Cerebellar nuclear complex (tissue), 1 donor: ENCODE measurements around the gene ZNF217.
"Not testable (repeated sequence)": the region's sequence is repeated elsewhere in the genome, so short reads cannot be mapped to it uniquely, and the experiment has no call there.

Source experiments
- DNase-seq, 2 experiments: peaks; one replicate each; lab custom pipeline; 2025; lab: John Stamatoyannopoulos, UW

Gene ZNF217

DNA sequence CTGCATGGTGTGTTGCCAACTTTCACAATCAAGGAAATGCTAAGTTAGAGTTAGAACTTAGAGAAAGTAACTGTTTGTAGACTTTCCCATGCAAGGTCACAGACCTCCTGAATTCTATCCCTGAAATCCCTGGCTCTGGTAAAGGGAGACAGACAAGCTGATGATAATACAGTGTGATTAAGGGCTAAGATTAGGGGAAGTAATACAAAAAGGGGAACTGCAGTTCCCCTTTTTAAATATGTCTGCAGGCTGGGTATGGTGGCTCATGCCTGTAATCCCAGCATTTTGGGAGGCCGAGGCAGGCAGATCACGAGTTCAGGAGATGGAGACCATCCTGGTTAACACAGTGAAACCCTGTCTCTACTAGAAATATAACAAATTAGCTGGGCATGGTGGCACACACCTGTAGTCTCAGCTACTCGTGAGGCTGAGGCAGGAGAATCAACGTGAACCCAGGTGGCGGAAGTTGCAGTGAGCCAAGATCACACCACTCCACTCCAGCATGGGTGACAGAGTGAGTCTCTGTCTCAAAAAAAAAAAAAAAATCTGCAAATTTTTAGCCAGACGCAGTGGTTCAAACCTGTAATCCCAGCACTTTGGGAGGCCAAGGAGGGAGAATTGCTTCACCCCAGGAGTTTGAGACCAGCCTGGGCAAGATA lies 60.9 kb downstream of the ZNF217 start:
- not testable (repeated sequence) for DNase-seq

GRCh38 chr20:53530440-53530839 lies 63.2 kb downstream of the ZNF217 start:
- no peak for DNase-seq

DNA sequence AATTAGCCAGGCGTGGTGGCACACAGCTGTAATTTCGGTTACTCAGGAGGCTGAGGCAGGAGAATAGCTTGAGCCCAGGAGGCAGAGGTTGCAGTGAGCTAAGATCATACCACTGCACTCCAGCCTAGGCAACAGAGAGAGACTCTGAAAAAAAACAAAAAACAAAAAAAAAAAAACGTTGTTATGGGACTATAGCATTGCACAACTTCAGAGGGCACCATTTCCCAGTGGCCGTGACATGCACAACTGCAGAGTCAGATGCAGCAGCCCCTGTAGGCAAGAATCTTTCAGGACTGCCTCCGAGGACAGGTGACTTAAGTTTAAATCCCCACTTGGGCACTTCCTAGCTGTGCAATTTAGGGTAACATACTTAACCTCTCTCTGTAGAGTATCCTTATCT lies 64.0 kb downstream of the ZNF217 start:
- DNase-seq, result no peak

DNA sequence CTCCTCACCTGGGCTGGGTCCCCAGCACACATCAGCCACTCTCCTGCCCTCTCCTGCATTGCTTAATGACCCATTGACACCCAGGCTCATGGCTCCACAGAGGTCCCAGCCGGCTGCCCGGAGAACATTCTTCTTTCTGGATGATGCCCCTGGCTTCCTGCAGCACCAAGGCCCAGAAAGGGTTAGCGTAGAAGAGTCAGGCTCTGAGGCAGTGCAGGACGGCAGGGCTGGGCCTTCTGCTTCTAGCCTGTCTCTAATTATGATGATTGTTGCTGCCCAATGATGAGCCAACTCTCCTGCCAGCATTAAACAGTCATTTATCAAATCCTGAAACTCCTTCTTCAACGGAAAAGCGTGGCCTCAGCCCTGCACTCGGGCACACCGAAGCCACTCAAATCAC lies 66.4 kb downstream of the ZNF217 start:
- no peak for DNase-seq

GRCh38 chr20:53524589-53525312 lies 68.9 kb downstream of the ZNF217 start:
- no peak for DNase-seq

DNA sequence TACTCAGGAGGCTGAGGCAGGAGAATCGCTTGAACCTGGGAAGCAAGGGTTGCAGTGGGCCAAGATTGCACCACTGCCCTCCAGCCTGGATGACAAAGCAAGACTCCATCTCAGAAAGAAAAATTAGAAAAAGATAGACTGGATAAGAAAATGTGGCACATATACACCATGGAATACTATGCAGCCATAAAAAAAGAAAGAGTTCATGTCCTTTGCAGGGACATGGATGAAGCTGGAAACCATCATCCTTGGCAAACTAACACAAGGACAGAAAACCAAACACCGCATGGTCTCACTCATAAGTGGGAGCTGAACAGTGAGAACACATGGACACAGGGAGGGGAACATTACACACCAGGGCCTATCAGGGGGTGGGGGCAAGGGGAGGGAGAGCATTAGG lies 70.0 kb downstream of the ZNF217 start:
- DNase-seq, result not testable (repeated sequence)

- no peak for DNase-seq
These were observed 70.9 kb downstream of the ZNF217 start for GRCh38 chr20:53522696-53523095.

- no peak for DNase-seq
These were observed 71.6 kb downstream of the ZNF217 start for GRCh38 chr20:53522026-53522425.

- not testable (repeated sequence) for DNase-seq
These were observed 72.2 kb downstream of the ZNF217 start for GRCh38 chr20:53521421-53521820.

- DNase-seq, result no peak
These were observed 76.5 kb downstream of the ZNF217 start for GRCh38 chr20:53517146-53517545.
